ENCODE data around the gene MYL12A. TPM values are rescaled to one million over a fixed set of nuclear protein-coding genes. Genes with fewer than 3 reads are reported as not detected.
A peak's percentile ranks its signal among the peaks of the same experiment; 100 is the strongest.

The MYL12A gene
- total and polyA plus RNA-seq, 2 of the 8 experiments (the other 6 are each of a cell fraction or from before 2014, with no cell fraction given) = 188 to 247 TPM

GRCh38 chr18:3279201-3280185 is 31.9 kb downstream of the MYL12A start:
- no peak overlapping the region for H2BK120ac ChIP-seq (replicated peaks; ENCODE audit: low read depth, low read length)
- H4K20me1 ChIP-seq (replicated peaks in 1 of 2; ENCODE audit: control insufficient read depth in 1 of 2, insufficient read depth in 2 of 2, low read length in 2 of 2) = no peaks in the 10 kb centered on the region
- H3K36me3 ChIP-seq (ENCODE audit: control insufficient read depth in 2 of 4, insufficient read depth in 4 of 4, low read length in 3 of 4) = peaks cover 2 to 25% (median 8%) of the 10 kb centered on the region in 4 experiments; a peak in 6 of 8 replicates
- CTCF ChIA-PET (ENCODE audit: partially characterized antibody) = interaction anchor here (0.5 to 5.4 kb wide), 20 partner anchors 16 to 789 kb away, joined by 3 to 39 read pairs (median 4); no protein-coding TSS in a partner anchor
- no peak overlapping the region for H4K5ac ChIP-seq (ENCODE audit: insufficient read length, low read depth, low read length)
- WGBS, 2 experiments (ENCODE audit: extremely low coverage in 1 of 2, insufficient coverage in 1 of 2, insufficient read length in 1 of 2, insufficient replicate concordance in 2 of 2, low coverage in 1 of 2, low lambda C conversion rate in 2 of 2, missing lambda C conversion rate in 1 of 2) = 71% methylated on average over 14 of the region's 14 CpGs; no CpG with 5 or more reads in 1 of the 2 experiments
- no peak overlapping the region for H3K9ac ChIP-seq (replicated peaks in 1 of 4; ENCODE audit: extremely low read depth in 1 of 4, low read depth in 3 of 4, low read length in 3 of 4)
- H3K9me3 ChIP-seq (ENCODE audit: insufficient read depth in 2 of 2, low read depth in 1 of 2, low read length in 1 of 2) = no peaks in the 10 kb centered on the region
- H3K27ac ChIP-seq (ENCODE audit: low read depth, low read length) = no peak overlapping the region
- FAIRE-seq (no peak), DNase-seq (ENCODE audit: low read depth in 1 of 2, low spot score in 2 of 2) (no peak)
- no peak overlapping the region for H3K14ac ChIP-seq (ENCODE audit: insufficient read length)
- no peaks in the 10 kb centered on the region for H3K79me2 ChIP-seq (ENCODE audit: control insufficient read depth in 1 of 2, insufficient read depth in 2 of 2, low read length in 2 of 2)
- 0 out of 2 replicates have a peak overlapping the region, but pooled peaks have one; percentile 28 for H2BK5ac ChIP-seq (ENCODE audit: low read depth, low read length)
- no peak overlapping the region for H2AK5ac ChIP-seq (ENCODE audit: low read depth, low read length)
- no peak overlapping the region for H4K91ac ChIP-seq (replicated peaks; ENCODE audit: insufficient read length, low read length)
- H3K18ac ChIP-seq (ENCODE audit: extremely low read depth, low read length) = no peak overlapping the region
- no peaks in the 10 kb centered on the region for H3K23me2 ChIP-seq (ENCODE audit: low read depth, low read length)
- no peak overlapping the region for H4K8ac ChIP-seq (ENCODE audit: extremely low read depth, insufficient read depth, low read length)
- no peak overlapping the region for H3K4ac ChIP-seq (replicated peaks; ENCODE audit: insufficient read length, low read depth, low read length)
- H3K4me2 ChIP-seq (ENCODE audit: insufficient read depth in 1 of 2, low read depth in 2 of 2, low read length in 2 of 2) = peak overlapping the region in 1 of 2 experiments; percentile 17; a peak in 1 of 4 replicates
- TF ChIP-seq HDAC6 (IDR thresholded peaks at IDR 0.05; ENCODE audit: low read depth, low read length) (no peak), CTCF (IDR thresholded peaks at IDR 0.05; ENCODE audit: control extremely low read depth in 1 of 3, insufficient read depth in 1 of 3, low read depth in 1 of 3, low read length in 3 of 3) (peak in 1 of 3 experiments; percentile 14; a peak in 1 of 4 replicates), RAD21 (IDR thresholded peaks at IDR 0.05 in 1 of 2, conservative IDR thresholded peaks at IDR 0.05 in 1 of 2; ENCODE audit: low read depth in 2 of 2, low read length in 2 of 2) (peak; percentile 52 to 54)
- H2BK20ac ChIP-seq (ENCODE audit: low read length) = no peak overlapping the region
- no peak overlapping the region for H2AFZ ChIP-seq (ENCODE audit: low read length)
- peaks cover 0 to 7% (median 2%) of the 10 kb centered on the region in 4 experiments; a peak in 3 of 7 replicates for H3K4me1 ChIP-seq (replicated peaks in 1 of 4; ENCODE audit: control insufficient read depth in 3 of 4, insufficient read depth in 4 of 4, low read length in 3 of 4)
- H3K56ac ChIP-seq (replicated peaks; ENCODE audit: insufficient read length, low read depth, low read length) = no peak overlapping the region
- H3K23ac ChIP-seq (ENCODE audit: insufficient read length) = no peak overlapping the region
- no peaks in the 10 kb centered on the region for H3K79me1 ChIP-seq (ENCODE audit: low read depth, low read length)
- no peak overlapping the region; the same call in 1 of the 2 replicates for H2BK12ac ChIP-seq (ENCODE audit: low read depth, low read length)
- no peaks in the 10 kb centered on the region for H3K27me3 ChIP-seq (replicated peaks in 1 of 4; ENCODE audit: control insufficient read depth in 3 of 4, extremely low read depth in 1 of 4, insufficient read depth in 3 of 4, low read length in 3 of 4)
- no peak overlapping the region for H3K4me3 ChIP-seq (ENCODE audit: extremely low read depth in 1 of 4, insufficient read depth in 2 of 4, low read depth in 3 of 4, low read length in 4 of 4)
- POLR2A ChIA-PET (ENCODE audit: partially characterized antibody) = interaction anchor here (0.7 to 1.7 kb wide), 6 partner anchors 16 to 410 kb away, joined by 3 to 5 read pairs (median 4); no protein-coding TSS in a partner anchor
- H2BK15ac ChIP-seq (ENCODE audit: low read length) = no peak overlapping the region
